ENCODE measurements around the gene GTSE1. TPM values are rescaled to one million over a fixed set of nuclear protein-coding genes. Genes with fewer than 3 reads are reported as not detected.

The GTSE1 gene
- total RNA-seq, 1 experiment from 2014 or later: 27.8 TPM

DNA sequence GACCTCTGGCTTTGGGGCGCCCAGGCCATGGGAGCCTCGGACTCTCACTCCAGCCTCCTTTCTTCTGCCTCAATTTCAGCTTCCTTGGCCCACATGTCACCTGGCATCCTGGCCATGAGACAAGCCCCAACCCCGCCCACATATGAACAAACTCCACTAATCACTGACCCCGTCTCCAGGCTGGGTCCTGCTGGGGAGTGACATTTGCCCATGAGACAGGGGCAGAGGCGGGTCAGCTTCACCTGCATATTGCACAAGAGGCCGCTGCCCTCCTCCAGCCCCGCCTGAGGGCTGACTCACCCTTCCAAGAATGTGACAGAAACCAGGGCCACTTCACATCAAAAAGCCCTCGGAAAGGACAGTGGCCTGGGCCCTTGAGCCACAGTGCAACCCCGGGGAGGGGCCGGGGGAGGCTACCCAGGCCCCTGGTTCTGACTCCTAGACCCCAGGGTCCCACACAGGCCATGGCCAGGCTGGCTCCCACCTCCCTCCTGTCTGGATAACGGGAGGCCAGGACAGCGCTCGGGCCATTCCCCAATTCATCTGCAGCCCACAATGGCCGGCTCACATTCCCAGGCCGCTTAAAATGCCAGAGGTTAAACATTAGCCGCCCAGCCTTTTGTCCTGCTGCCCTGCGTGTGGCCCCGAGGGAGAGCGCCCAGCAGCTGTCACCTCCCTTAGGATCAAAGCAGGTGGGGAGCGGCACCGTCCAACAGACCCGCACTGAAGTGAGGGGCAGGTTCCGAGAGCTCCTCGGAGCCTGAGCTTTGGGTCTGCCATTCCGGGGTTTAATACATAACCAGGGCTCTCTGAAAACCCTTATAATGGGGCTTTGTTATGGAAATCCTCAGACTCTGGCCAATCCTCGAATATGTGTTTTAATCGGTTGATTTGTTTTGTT, 81.1 kb downstream of the GTSE1 start:
- DNase-seq (ENCODE audit: low read depth): peak; percentile 25

DNA sequence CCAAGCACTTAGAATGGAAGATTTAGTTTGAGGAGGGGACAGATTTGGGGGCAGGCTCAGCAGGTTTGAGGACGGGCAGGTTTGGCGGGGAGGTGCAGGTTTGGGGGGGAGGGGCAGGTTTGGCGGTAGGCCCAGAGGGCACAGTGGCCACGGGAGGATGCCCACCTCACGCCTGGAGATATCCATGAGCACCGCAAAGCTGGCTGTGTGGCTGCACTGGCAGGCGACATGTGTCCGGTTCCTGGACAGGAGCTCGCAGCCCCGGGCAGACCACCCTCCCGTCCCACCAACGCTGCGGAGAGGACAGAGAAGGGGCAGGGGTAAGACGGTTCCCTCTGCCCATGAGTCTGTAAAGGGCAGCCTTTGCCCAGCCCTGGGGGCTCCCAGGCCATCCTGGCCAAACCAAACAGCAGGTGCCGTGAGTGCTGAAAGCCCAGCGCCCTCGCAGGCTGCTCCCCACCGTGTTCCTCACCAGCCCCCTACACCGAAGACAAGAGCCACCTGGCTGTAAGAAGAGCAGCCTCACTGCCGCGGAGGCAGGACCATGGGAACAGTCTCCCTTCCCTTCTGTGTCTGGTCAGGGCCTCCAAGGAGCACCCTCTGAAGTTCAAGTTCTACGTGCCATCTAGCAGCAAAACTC, 81.9 kb downstream of the GTSE1 start:
- no peak for DNase-seq (ENCODE audit: low read depth)

DNA sequence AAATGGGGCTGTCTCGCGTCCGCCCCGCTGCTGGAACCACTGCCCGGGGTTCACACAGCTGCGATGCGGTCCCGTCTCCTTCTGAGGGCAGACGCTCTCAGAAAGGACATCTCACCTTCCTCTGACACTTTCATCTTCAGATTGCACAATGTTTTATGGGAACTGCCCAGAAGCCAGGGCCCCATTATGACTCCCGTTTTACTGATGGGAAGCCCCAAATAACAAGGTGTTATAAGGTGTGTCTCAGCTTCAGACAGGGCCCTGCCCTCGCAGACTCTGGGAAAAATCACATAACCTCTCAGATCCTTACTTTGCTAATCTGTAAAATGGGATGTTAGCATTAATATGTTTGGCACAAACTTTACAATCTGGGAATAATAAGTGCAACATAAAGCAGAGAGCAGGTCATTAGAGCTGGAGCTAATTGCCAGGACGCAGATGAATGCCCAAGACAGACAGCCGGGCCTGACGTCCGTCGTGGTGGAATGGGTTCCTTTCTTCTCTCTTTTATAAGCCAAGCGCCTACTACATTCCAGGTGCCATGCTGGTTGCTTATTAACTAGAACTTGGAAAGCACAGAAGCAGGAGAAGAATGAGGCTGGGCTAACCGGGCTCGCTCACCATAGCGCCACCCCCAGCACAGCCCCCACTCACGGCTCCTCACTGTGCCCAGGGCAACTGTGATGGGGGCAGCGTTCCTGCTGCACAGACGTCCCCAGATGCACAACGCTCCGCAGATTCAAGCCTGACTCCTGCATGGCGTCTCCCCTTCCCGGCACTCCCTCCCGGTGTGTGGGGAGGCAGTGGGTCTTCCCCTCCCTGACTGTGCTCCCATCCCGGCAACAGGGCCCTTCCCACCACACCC, 82.6 kb downstream of the GTSE1 start:
- DNase-seq (ENCODE audit: low read depth): no peak

DNA sequence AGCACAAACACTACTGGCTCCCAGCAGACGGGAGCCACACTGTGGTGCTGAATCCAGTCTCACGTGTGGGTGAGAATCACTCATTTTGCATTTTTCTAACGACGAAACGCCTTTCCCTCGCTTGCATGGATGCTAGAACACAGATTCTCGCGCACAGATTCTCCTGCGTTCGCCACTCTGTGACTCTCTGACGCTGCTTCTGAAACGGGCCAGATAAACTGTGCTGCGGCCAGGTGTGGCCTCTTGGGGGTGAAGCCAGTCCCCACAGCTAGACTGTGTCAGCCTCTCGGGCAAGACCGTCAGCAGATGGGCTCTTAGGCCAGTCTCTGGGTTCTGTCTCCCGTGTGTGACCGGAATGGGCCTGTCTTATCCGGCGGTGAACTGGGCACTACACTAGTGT, 83.4 kb downstream of the GTSE1 start:
- no peak for DNase-seq (ENCODE audit: low read depth)

Other genes starting within 250 kb of the GTSE1 start
- 1.3 and 1.7 TPM in 2 replicates for gene PPARA, start 146.3 kb upstream of the GTSE1 start, total RNA-seq (2014; rRNA removed; shearing (Covaris generic))
- gene CDPF1, start 46.6 kb upstream of the GTSE1 start, total RNA-seq (2014; rRNA removed; shearing (Covaris generic)): 14.3 and 19.9 TPM in 2 replicates
- not detected in 2 replicates for gene PKDREJ, start 33.5 kb upstream of the GTSE1 start, total RNA-seq (2014; rRNA removed; shearing (Covaris generic))
- gene TTC38, start 28.9 kb upstream of the GTSE1 start, total RNA-seq (2014; rRNA removed; shearing (Covaris generic)): 26.2 and 30.6 TPM in 2 replicates
- gene TRMU, start 38.8 kb downstream of the GTSE1 start, total RNA-seq (2014; rRNA removed; shearing (Covaris generic)): 60.4 and 77.4 TPM in 2 replicates
- gene CELSR1, start 240.8 kb downstream of the GTSE1 start, total RNA-seq (2014; rRNA removed; shearing (Covaris generic)): 2.9 and 4.3 TPM in 2 replicates

Measured in Daoy (cell line).